ENCODE results near the gene ECHS1.

- no peak for TF ChIP-seq RAD21 (conservative IDR thresholded peaks at IDR 0.05)
- no peak for TF ChIP-seq EZH2 (IDR thresholded peaks at IDR 0.05; ENCODE audit: borderline replicate concordance, insufficient read depth, low read length, poor library complexity, severe bottlenecking)
- no peak for TF ChIP-seq POLR2AphosphoS5 (IDR thresholded peaks at IDR 0.05)
These were observed 42.6 kb upstream of the ECHS1 start for GRCh38 chr10:133415752-133416151.

All from neural cell (in vitro differentiated cells).